Activated naive CD8-positive, alpha-beta T cell treated with anti-CD3 and anti-CD28 coated beads, Interleukin-2, amount 50 U/mL, for 16 hours (primary cell): ENCODE measurements around the gene IL17RC.
"Not testable (repeated sequence)": the region's sequence is repeated elsewhere in the genome, so short reads cannot be mapped to it uniquely, and the experiment has no call there.

Source experiments
- DNase-seq: peaks from one replicate; pipeline ENCODE4 v3.0.0-alpha.2; 2020; ENCODE audit warnings: low read depth, low spot score

Gene IL17RC

DNA sequence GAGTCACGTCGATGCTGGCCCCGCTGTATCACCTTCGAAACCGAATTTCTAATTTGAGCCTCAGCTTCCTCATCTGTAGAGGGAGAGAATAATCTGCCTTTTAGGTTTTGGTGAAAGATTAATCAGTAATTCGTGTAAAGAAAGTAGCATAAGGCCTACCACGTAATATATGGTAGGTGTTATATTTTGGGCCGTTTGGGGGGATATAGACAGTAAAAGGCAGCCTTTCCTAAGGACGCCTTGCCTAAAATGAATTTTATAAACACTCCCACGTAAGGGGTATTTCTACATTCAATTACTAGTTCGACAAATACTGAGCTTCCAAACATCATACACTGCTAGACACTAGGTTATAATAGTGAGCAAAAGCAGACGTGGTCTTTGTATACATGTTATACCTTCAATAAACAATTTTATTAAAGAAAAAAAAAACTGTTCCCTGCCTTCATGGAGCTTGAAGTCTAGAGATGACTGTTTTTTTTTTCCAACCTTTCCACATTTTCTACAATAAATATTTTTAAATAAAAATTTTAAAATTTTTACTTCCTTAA lies 25.8 kb upstream of the IL17RC start:
- no peak for DNase-seq

DNA sequence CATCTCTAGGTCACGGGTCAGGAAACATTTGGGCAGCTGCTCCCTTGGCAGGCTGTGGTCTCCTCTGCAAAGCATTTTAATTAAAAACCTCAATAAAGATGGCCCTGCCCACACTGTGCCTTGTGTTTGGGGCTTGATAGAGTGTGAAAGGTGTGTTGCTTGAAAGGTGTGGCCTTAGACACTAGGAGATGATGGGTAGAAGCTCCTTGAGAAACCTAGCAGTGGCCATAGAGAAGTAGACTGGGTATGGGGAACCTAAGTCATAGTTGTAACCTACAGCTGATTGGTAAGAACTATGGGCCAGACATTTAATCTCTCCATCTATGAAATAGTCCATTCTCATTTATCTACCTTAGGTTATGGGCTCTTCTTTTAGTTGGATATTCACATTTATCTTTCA lies 23.2 kb upstream of the IL17RC start:
- DNase-seq = no peak

DNA sequence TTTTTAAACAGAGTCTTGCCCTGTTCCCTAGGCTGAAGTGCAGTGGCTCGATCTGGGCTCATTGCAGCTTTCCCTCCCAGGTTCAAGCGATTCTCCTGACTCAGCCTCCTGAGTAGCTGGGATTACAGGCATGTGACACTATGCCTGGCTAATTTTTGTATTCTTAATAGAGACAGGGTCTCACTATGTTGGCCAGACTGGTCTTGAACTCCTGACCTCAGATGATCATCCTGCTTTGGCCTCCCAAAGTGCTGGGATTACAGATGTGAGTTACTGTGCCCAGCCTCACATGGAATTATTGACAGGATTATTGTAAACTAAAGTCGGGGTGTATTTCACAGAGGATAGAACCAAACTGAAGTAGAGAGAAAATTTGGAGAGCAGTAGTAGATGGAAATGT lies 21.2 kb upstream of the IL17RC start:
- not testable (repeated sequence) for DNase-seq

DNA sequence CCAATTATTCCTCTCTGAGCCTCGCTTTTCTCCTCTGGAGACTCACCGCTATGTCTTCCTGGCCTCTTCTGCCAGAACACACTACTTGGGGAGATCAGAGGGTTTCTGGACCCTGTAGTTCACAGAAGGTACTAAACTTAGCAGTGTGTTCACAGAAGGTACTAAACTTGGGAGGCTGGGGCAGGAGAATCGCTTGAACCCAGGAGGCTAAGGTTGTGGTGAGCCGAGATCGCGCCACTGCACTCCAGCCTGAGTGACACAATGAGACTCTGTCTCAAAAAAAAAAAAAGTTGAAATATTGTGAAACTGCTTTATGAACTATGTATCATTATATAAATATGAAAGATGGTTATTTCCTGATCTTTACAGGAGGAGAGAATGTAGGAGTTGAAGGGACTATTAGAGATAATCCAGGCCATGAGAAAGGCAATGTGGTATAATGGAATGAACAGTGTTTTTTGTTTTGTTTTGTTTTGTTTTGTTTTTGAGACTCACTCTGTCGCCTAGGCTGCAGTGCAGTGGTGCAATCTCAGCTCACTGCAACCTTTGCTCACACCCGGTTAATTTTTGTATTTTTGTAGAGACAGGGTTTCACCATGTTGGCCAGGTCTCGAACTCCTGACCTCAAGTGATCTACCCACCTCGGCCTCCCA lies 20.0 kb upstream of the IL17RC start:
- not testable (repeated sequence) for DNase-seq

DNA sequence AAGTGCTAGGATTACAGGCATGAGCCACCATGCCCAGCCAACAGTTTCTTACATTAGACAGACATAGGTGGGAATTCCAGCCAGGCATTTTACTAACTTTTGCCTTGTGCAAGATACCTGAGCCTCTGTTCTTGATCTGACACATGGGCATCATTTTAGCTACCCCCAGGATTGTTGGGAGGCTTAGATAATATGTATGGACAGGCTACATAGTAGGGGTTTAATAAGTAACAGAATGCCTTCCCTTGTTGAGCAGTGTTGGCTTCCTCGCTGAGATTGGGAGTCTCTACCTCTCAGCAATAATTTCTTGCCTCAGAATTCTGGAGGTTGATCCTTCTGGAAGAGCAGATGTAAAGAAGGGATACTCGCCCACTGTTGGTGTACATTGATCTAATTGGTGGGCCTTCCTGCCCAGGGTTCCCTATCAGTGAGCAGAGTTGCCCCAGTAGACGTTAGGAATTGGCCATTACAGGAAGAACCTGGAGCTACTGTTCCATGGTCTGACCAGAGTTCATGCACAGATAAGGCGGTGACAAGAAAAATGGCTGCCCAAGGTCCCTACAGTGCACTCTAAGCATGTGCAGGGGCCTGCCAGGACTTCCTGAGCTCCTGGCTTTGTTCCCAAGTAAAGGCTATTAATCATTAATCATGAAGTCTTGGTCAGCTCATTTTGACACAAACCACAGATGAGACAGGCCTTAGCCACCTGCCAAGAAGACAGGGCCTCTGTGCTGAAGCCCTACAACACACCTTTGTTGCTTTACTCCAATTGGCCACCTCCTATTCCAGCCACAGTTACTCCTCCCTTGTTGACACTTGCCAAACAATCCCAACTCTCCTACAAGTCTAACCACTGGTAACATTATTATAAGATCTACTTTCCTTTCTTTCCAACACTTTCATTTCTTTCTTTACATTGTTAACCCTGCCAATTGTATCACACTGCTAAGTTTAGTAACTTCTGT lies 19.2 kb upstream of the IL17RC start:
- no peak for DNase-seq

DNA sequence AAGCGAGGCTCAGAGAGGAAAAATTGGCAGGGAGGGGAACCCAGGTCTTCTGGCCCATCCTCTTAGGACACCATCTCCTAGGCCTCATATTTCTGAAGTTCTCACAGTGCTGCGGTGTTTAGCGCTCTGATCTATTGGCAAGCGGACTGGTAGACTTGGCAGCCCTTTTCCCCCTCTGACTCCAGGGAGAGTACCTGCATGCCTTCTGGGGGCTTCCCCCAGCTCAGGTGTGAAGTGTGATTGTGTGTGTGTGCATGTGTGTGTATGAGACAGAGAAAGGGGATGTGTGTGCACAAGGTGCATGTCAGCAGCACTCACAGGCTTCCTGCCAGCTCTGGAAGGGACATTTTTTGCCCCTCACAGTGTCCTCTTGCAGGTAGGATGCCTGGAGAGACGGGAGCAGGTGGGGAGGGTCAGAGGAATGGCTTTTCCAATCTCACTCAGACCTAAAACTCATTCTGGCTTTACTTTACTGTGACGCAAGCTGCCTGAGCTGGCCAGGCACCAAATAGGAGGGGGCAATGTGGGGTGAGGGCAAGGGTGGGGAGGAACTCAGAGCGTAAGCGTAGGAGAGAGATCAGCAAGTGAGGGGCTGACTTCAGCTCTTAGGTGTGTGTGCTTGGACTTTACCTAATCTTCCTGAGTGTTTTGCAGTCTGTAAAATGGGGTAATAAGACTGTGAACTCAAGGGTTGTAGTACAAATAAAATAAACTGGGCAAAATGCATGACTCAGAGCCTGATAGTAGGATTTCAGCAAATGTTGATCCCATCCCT lies 18.2 kb upstream of the IL17RC start:
- DNase-seq = no peak

DNA sequence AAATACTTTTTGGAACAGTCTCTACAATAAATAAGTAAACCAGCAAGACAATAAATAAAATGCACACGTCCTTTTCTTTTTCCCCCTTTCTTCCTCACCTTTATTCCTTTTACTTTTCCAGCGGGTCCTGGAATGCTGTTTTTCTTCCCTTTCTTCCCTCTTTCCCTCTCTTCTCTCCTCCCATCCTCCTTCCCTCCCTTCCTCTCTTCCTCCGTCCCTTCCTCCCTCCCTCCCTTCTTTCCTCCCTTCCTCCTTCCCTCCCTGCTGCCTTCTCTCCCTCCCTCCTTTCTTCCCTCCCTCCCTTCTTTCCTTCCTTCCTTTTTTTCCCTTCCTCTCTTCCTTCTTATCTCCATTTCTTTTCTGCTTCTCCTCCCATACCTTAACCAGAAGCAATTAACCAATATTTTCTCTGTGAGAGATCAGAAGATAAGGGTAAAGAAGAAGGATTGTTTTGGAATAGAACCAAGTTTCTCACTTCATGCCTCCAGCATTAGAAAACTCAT lies 17.6 kb upstream of the IL17RC start:
- DNase-seq = no peak

DNA sequence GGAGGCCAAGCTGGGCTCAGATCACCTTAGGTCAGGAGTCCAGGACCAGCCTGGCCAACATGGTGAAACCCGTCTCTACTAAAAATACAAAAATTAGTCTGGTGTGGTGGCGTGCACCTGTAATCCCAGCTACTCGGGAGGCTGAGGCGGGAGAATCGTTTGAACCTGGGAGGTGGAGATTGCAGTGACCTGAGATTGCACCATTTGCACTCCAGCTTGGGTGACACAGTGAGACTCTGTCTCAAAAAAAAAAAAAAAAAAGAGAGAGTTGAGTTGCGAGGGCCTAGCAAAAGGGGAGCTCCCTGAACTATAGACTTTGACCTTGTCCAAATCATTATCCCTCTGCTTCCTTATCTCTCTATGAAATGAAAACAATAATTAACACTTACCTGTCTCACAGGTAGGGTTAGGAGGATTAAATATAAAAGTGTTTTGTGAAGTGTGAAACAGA lies 15.9 kb upstream of the IL17RC start:
- not testable (repeated sequence) for DNase-seq

DNA sequence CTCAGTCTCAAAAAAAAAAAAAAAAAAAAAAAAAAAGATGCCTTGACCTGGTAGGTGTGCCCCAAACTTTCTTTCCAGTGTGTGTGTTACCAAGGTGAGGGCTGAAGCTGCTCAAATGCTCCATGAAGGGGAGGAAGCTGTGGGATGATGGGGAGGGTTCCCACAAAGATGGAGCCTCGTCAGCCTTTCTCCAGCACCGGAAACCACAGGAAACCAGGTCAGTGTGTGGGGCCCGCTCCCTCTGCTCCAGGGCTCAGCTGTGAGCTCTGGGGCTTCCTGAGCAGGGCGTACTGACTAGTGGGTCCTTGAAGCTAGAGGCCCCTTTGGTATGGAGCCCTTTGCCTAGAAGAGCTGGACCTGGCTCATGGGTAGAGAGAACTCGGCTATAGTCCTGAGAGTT lies 14.9 kb upstream of the IL17RC start:
- no peak for DNase-seq

DNA sequence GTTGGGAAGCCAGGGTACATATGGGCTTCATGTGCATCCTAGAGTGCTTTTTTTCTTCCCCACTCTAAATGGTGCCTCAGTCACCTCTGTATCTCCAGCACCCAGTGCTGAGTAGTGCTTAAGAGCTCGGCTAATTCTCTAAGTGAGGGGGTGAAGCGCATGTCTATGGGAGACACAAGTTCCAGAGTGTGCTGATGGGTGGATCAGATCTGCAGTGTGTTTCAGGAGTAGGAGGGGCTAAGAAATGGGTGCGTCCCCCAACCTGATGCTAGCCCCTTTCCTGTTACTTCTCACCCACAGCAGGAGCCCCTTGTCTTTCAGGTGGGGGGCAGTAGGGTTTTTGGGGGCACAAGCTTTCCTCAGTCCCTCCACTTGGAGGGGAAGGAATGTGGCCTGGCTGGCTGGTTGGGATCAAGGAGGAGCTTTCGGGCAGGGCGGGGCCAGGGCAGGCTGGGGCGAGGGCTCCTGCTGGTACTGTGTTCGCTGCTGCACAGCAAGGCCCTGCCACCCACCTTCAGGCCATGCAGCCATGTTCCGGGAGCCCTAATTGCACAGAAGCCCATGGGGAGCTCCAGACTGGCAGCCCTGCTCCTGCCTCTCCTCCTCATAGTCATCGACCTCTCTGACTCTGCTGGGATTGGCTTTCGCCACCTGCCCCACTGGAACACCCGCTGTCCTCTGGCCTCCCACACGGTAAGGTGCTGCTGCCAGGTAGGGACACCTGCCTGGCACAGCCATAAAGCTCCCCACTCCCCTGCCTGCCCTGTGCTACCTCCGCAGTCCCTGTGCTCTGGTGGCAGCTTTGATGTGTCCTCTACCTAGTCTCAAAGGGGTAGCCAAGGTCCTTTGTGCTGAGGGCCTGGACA lies 14.3 kb upstream of the IL17RC start, which contains the start of gene IL17RE:
Gene IL17RE, plus strand, starts transcription at position 477 of the 866 bp plus-strand sequence. Its CDS starts 85 bp downstream, at position 562.
- no peak for DNase-seq

DNA sequence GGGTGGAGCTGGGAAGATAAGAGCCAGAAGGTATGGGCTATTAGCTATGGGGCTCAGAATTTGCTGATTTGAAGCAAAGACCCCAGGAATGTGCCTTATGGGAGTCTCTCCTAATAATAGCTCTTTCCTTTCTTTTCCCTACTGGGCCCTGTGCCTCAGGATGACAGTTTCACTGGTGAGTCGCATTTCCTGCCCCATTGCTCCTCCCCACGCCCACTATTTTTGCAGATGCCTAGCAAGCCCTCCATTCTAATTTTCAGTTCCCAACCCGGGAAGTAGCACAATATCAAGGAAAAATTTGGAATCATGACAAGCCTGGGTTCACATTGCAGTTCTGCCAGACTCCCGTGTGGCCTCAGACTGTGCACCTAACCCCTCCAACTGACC lies 13.7 kb upstream of the IL17RC start:
- DNase-seq = no peak

DNA sequence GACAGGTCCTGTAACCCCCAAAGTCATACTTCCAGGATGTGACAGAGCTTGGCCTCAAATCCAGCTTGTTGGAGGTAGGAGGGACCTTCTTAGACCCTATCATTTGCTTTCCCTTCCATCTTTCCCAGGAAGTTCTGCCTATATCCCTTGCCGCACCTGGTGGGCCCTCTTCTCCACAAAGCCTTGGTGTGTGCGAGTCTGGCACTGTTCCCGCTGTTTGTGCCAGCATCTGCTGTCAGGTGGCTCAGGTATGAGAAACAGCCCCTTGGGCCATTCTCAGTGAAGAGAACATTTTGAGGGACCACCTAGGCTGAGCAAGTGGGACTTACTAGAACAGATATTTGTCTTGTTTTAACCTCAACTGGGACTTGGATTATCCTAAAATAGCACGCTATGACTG lies 13.0 kb upstream of the IL17RC start:
- no peak for DNase-seq

DNA sequence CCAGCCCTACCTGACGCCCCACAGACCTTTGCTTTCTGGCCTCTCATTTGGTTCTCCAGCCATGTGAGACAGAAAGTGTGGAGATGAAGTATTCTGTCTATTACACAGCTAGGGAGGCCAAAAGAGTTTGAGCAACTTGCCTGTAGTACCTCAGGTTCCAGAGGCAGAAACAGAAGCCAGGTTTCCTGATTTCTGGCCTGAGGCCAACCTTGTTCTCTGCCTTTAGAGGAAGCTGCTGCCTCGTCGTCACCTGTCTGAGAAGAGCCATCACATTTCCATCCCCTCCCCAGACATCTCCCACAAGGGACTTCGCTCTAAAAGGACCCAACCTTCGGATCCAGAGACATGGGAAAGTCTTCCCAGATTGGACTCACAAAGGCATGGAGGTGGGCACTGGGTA lies 10.4 kb upstream of the IL17RC start:
- no peak for DNase-seq

DNA sequence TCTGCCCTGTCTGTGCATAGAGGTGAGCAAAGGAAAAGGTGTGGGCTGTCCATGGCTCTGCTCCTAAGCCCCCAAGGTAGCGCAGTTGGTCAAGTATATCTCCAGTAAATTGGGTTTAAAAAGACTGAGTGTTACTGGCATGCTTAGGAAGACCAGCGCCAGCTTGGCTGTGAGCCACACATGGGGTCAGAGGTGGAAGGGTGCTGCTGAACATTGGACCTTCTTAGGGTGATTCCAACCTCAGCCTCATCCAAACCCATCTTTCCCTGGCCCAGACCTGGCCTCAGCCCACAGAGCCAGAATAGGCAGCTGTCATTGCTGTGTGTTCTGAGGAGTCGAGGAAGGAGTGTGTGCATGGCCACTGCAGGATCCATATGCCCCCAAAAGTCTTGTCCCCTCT lies 8.6 kb upstream of the IL17RC start:
- no peak for DNase-seq

DNA sequence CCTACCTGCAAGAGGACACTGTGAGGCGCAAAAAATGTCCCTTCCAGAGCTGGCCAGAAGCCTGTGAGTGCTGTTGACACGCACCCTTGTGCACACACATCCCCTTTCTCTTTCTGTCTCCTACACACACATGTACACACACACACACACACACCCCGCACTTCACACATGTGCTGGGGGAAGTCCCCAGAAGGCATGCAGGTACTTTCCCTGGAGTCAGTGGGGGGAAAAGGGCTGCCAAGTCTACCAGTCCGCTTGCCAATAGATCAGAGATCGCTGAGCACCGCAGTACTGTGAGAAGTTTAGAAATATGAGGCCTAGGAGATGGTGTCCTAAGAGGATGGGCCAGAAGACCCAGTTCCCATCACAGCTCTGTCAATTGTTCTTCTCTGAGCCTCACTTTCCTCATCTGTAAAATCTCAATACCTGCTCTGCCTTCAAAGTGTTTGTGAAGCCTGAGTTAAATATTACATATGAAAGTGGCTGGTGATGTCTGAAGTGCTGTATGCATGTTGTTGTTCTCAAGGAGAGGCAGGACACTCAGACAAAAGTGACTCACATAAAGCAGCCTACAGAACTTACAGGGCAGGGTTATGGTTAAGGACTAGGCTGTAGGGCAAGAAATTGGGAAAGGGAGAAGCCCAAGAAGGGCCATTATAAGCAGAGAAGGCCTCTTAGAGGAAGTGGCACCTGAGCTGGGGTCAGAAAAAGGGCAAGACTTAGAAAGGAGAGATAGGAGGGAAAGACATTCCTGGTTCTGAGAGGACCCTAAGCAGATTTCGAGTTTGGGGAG lies 7.5 kb upstream of the IL17RC start:
- DNase-seq = no peak

DNA sequence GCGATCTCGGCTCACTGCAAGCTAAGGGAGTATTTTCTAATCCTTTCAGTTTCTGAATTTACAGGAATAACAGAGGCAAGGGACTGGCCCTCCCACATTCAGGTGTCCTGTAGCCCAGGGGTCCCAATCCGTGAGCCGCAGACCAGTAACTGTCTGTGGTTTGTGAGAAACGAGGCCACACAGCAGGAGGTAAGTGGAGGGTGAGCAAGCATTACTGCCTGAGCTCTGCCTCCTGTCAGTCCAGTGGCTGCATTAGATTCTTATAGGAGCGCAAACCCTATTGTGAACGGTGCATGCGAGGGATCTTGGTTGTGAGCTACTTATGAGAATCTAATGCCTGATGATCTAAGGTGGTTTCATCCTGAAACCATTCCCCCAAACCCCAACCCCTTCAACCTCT lies 5.0 kb upstream of the IL17RC start:
- DNase-seq = no peak

DNA sequence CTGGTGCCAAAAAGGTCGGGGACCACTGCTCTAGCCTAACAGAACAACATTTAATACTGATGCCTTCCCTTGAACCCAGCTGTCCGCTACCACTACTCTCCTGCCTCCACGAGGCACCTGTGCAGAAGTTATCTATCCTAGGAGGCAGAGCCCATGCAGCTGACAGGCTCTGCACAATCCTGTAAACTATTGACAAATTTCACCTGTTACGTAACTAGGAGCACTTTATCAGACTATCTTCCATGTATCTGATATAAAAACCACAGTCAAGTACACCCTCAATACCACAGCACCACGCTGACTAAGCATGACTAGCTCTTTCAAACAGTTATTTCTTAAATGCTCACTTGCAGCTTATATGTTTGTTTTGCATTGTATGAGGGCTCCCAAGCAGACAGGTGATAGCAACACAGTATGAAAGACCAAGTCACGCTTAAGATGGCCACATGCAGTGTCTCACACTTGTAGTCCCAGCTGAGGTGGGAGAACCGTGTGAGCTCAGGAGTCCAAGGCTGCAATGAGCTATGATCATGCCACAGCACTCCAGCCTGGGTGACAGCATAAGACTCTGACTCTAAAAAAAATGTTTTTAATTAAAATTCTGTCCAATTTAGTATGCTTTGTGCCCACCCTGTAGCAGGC lies 4.5 kb upstream of the IL17RC start:
- DNase-seq = no peak

DNA sequence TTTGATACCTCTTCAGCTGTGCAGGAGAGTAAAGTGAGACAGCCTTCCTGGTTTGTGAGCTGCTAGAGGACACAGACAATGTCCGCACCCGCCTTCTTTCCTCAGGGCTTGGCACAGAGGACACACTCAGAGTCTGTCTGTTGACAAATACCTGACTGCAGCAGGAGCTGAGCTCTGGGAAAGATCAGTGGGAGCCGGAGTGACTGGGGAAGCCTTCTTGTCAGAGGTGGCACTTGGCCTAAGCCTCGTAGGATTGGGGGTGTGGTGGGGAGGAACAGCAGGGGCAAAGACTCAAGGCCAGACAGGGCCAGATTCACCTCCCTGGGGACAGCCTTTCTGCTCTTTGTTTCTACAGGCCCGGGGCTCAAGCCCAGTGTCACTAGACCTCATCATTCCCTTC lies 3.3 kb upstream of the IL17RC start:
- DNase-seq = no peak

DNA sequence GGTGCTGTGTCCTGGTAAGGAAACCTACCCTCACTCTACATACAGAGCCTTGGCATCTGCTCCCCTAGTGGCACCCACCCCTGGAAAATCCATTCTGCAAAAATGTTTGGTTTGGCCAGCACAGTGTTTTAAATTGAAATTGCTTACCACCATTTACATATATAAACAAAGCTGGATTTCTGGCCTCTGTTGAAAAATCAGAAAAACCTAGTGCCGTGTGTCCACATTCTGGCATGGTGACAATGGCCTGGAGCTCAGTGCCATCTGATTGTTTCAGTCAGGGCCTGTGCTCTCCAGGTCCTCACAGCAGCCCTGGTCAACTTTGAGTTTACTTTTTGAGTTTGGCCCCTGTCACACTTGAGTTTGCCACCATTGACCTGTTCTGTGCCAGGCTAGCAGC lies 2.9 kb upstream of the IL17RC start:
- DNase-seq = no peak
